ENCODE data around the gene ERCC4. TPM values are rescaled to one million over a fixed set of nuclear protein-coding genes. Genes with fewer than 3 reads are reported as not detected.
"Not testable (repeated sequence)": the region's sequence is repeated elsewhere in the genome, so short reads cannot be mapped to it uniquely, and the experiment has no call there.

Gene ERCC4
- 7.3 TPM for total RNA-seq
- long read RNA-seq, partial matches to known transcripts = 2 of 11 reads
- long read RNA-seq, other reads (novel, unspliced or antisense) = 4 of 11 reads

GRCh38 chr16:13919683-13920509, at the start of gene ERCC4:
ERCC4 (plus strand) TSS chr16:13920154; CDS start chr16:13920166, 12 bp downstream.
- peak; percentile 100 for DNase-seq
- intact Hi-C loops (cut with micrococcal nuclease) = loop anchor here (10.0 kb wide), 3 partner anchors 75 to 325 kb away; no protein-coding TSS in a partner anchor
- ATAC-seq = peak; percentile 98

DNA sequence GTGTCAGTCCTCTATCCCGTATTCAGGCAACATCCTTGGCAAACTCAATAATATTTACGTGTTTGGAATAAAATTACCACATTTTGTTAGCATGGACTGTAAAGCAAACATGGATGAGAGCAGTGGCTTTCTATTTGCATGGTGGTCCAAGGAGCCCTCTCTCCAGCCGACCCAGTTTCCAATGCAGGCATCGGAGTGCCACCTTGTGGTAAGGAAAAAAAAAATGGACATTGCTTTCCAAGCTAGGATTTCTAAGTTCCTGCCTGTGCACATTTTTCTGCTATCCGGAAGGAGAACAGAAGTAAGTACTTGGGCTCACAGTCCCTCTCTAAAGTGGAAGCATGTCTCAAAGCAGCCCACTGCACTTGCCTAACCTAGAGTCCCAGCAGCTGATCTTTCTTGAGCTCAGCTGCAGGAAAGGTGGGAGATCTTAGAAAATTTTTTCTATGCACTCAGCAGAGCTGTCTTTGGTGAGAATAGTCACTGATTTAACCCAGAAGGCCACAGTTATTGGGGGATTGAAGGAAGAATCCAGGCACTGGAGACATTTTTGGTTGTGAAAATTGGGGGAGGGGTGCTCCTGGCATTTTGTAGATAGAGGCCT, 46.0 kb upstream of the ERCC4 start:
- DNase-seq (no peak), ATAC-seq (no peak)
- intact Hi-C loops (cut with micrococcal nuclease) = no loop called here

DNA sequence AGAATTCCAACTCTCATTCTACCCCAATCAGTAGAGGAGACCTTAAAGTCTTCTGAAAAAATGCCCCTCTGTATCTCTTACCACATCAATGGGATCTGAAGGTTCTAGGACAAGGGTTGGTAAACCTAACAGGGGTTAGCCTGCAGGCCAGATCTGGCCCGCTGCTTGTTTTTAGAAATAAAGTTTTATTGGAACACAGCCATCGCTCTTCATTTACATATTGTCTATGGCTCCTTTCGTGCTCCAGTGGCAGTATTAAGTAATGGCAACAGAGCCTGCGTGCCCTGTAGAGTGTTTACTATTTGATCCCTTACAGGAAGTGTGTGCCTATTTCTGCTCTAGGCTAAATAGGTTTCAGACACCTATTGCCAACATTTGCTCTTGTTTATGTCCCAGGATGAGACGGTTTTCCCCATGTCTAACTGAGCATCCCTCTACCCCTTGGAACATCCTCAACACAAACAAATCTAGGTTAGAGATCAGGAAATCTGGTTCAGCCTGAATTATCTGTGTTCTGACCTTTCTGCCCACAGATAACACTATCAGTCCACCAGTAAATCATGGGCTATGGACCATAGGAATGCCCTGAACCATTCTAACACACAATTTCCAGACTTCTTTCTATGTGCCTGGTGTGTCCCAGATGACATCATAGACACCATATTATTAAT, 44.2 kb upstream of the ERCC4 start:
- DNase-seq (no peak), ATAC-seq (no peak)
- intact Hi-C loops (cut with micrococcal nuclease) = no loop called here

- no peak for DNase-seq
- intact Hi-C loops (cut with micrococcal nuclease) = no loop called here
- no peak for ATAC-seq
Observed at GRCh38 chr16:13883276-13883675, 36.7 kb upstream of the ERCC4 start.

DNA sequence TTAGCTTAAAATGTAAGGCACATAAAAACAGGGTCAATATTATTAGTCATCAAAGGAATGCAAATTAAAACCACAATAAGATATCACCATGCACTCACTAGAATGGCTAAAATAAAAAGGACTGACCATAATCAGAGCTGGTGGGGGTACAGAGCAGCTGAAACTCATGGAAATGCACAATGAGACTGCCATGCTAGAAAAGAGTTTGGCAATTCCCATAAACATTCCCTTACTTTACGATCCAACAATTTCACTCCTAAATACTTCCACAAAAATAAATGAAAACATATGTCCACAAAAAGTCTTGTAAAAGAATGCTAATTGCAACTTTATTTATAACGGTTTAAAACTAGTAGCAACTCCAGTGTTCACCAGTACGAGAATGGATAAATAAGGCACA, 36.1 kb upstream of the ERCC4 start:
- intact Hi-C loops (cut with micrococcal nuclease) = no loop called here
- no peak for ATAC-seq
- no peak for DNase-seq

GRCh38 chr16:13885700-13886099, 34.3 kb upstream of the ERCC4 start:
- intact Hi-C loops (cut with micrococcal nuclease) = no loop called here
- no peak for ATAC-seq
- DNase-seq = no peak

DNA sequence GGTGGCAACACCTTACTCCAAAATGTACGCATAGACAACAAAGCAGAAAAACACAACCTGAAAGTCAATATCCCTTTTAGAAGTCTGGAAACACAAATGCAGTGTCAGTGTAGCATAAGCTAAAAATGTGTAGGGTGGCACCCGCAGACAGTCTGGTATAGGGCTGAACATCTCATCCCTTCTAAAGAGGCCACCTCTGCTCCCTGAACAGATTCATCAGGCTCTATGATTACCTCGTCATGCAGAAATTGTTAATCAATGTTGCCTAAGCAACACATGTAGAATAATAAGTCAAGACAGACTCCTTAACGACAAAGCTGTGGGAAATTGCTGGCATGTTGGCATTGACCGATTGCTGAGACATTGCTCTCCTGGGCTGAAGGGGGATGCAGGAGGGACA, 33.3 kb upstream of the ERCC4 start:
- DNase-seq = no peak
- no peak for ATAC-seq
- intact Hi-C loops (cut with micrococcal nuclease) = no loop called here

- intact Hi-C loops (cut with micrococcal nuclease); ATAC-seq: not testable (repeated sequence)
Observed at GRCh38 chr16:13889323-13889722, 30.6 kb upstream of the ERCC4 start.

GRCh38 chr16:13892301-13892700, 27.7 kb upstream of the ERCC4 start:
- ATAC-seq (no peak), DNase-seq (no peak)
- intact Hi-C loops (cut with micrococcal nuclease) = no loop called here

More at GRCh38 chr16:13889323-13889722, 30.6 kb upstream of the ERCC4 start:
- not testable (repeated sequence) for DNase-seq

DNA sequence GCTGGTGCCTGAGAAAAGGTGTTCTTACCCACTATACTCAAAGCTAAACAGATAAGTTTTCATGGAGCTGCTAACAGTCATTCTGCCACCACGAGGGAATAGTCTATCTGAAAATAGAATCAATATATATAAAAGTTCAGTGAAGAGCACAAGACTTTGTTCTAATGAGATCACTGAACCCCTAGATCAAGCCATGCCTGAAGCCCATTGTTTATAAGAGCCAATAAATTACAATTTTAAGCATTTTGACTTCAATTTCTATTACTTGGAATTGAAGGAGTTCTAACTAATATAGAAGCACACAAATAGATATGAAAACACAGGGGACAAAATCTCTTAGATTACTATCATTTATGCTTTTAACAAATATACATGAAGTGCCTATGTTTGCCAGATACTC, 24.4 kb upstream of the ERCC4 start:
- DNase-seq (no peak), ATAC-seq (no peak)
- intact Hi-C loops (cut with micrococcal nuclease) = no loop called here

DNA sequence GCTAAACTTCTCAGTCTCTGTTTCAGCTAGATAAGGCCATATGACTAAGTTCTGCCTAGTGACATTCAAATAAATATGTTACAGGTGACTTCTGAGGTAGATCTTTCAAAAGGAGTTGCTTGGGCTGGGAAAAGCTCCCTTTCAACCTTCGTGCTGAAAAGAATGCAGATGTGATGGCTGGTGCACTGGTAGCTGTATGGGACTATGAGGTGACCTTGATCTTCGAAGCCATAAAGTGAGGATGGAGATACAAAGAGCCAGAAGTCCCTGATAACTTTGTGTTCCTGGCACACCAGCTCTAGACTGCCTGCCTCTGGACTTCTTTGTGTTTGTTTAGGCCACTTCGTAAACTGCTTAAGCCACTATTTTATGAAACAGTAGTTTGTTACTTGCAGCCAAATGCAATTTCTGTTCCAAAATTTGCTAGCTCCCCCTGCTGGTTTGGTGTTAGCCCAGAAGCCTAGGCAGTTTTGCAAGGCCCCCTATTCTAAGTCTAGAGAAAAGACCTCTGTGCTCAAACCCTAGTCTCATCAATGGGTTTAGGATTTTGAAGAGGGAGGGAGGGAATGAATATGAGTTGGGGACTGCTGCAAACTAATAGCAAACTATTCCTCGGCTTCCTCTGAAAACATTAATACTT, 23.3 kb upstream of the ERCC4 start:
- intact Hi-C loops (cut with micrococcal nuclease) = no loop called here
- DNase-seq (no peak), ATAC-seq (no peak)

GRCh38 chr16:13897806-13898205, 22.1 kb upstream of the ERCC4 start:
- ATAC-seq = peak; percentile 34
- intact Hi-C loops (cut with micrococcal nuclease) = no loop called here
- no peak for DNase-seq

- peak; percentile 91 for ATAC-seq
- intact Hi-C loops (cut with micrococcal nuclease) = no loop called here
- DNase-seq = no peak
Observed at GRCh38 chr16:13898233-13898632, 21.7 kb upstream of the ERCC4 start.

- no peak for ATAC-seq
- intact Hi-C loops (cut with micrococcal nuclease) = no loop called here
- DNase-seq = no peak
Observed at GRCh38 chr16:13902052-13902451, 17.9 kb upstream of the ERCC4 start.

- ATAC-seq (no peak), DNase-seq (no peak)
- intact Hi-C loops (cut with micrococcal nuclease) = no loop called here
Observed at GRCh38 chr16:13902677-13903076, 17.3 kb upstream of the ERCC4 start.

- ATAC-seq (no peak), DNase-seq (no peak)
- intact Hi-C loops (cut with micrococcal nuclease) = no loop called here
Observed at GRCh38 chr16:13904179-13904691, 15.7 kb upstream of the ERCC4 start.

GRCh38 chr16:13904822-13905221, 15.1 kb upstream of the ERCC4 start:
- intact Hi-C loops (cut with micrococcal nuclease); ATAC-seq: not testable (repeated sequence)
- peak; percentile 65 for DNase-seq

- intact Hi-C loops (cut with micrococcal nuclease) = no loop called here
- no peak for ATAC-seq
- DNase-seq = no peak
Observed at GRCh38 chr16:13906168-13907089, 13.5 kb upstream of the ERCC4 start.

Measured in left ventricle myocardium superior (tissue), 1 donor.